HG02973 (cell line): Measurements from ENCODE around the gene CNTN2.

ENCODE experiments used
- ATAC-seq: cut with Tn5 transposase; IDR thresholded peaks from one replicate; pipeline ENCODE4 v1.9.1; 2021; ENCODE audit warnings: moderate library complexity; ENCODE audit not compliant: unreplicated experiment

CNTN2 gene

GRCh38 chr1:205071028-205071409 lies 28.0 kb downstream of the CNTN2 start:
- no peak for ATAC-seq

DNA sequence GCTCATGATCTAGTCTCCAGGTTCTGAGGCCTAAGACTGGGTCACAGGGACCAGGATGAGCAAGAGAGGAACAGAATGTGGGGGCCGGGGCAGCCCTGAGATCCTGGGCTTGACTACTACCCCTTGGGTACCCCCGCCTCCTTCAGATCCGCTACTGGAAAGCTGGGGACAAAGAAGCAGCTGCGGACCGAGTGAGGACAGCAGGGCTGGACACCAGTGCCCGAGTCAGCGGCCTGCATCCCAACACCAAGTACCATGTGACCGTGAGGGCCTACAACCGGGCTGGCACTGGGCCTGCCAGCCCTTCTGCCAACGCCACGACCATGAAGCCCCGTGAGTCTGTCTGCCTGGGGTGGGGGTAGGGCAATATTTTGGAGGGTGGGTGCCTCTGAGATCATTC lies 28.8 kb downstream of the CNTN2 start:
- ATAC-seq: no peak

DNA sequence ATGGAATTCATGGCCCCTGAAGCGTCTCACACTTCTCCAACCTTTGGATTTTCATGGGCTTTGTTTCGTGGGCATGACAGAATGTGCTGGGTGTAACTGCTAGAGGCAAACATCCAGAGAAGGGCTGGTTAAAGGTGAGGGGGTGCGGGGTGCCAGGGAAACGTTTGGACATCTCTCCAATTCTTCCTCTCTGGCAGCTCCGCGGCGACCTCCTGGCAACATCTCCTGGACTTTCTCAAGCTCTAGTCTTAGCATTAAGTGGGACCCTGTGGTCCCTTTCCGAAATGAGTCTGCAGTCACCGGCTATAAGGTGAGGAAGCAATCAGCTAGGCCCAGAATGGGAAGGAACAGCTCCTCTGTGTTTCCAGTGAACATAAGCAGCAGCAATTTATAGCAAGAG lies 29.3 kb downstream of the CNTN2 start:
- no peak for ATAC-seq

DNA sequence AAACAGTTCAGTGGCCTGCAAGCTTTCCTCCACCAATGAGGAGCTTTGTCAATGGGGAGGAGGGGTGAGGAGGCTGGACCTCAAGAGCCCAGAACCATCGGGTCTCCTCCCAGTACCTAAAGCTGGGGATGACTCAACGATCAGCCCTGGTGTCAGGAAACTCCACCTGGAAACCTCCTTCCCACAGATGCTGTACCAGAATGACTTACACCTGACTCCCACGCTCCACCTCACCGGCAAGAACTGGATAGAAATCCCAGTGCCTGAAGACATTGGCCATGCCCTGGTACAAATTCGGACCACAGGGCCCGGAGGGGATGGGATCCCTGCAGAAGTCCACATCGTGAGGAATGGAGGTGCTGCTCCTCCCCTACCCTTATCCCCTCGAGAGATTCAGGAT lies 29.9 kb downstream of the CNTN2 start:
- ATAC-seq: no peak

DNA sequence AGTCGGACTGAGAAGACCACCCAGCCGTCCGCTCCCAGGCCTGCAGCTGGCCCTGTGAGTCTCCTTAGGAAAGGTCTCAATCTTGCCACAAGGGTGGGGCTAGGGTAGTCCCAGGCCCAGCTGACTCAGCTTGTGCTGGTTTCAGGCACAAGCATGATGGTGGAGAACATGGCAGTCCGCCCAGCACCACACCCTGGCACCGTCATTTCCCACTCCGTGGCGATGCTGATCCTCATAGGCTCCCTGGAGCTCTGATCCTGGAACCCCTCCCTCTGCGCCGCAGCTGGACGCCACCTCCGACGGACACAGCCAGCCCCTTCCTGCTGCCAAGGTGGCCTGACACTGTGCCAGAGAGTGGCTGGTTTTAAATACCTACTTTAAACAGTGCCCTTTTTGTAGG lies 30.5 kb downstream of the CNTN2 start:
- ATAC-seq: no peak

DNA sequence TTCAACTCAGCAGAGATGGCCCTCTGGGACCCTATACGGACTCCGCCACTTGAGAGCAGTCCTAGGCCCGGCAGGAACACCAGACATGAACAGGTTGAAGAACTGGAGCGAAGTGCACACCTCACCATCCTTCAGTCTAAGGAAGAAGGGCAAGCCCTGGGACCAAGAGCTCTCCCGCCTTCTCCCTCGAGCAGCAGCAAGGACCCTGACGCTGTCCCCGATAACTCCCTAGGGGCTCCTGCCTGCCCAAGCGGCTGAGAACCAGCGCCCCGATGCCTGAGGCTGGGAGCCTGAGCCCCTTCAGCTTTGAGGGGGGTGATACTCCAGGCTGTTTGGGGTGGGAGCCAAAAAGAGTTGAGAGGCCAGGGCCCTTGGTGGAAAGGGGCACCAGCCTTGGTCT lies 31.1 kb downstream of the CNTN2 start:
- ATAC-seq: no peak

GRCh38 chr1:205074513-205074912 lies 31.5 kb downstream of the CNTN2 start:
- ATAC-seq: no peak

DNA sequence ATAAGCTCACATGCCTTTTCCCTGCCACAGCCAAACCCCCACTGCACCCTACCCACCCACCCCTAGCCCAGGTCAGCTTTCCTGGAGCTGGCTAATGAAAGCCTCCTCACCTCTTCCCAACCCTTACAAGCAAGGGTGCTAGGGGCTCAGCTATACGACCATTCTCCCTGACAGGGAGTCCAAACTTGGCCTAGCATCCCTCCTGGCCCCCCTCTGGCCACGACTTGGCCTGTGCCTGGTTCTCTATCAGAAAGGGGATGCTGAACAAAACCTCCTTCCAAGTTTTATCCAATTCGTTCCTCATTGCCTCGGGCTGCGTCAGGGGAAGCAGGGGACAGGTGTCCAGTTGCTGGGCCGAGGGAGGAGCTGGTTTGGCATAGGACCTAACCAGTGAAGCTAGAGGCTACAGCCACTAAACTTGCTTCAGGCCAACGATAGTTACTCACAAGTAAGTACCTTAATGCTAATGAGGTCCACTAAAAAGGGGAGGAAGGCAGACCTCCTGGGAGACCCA lies 32.7 kb downstream of the CNTN2 start:
- no peak for ATAC-seq

- ATAC-seq: no peak
Measured at GRCh38 chr1:205076245-205076761, 33.3 kb downstream of the CNTN2 start.

DNA sequence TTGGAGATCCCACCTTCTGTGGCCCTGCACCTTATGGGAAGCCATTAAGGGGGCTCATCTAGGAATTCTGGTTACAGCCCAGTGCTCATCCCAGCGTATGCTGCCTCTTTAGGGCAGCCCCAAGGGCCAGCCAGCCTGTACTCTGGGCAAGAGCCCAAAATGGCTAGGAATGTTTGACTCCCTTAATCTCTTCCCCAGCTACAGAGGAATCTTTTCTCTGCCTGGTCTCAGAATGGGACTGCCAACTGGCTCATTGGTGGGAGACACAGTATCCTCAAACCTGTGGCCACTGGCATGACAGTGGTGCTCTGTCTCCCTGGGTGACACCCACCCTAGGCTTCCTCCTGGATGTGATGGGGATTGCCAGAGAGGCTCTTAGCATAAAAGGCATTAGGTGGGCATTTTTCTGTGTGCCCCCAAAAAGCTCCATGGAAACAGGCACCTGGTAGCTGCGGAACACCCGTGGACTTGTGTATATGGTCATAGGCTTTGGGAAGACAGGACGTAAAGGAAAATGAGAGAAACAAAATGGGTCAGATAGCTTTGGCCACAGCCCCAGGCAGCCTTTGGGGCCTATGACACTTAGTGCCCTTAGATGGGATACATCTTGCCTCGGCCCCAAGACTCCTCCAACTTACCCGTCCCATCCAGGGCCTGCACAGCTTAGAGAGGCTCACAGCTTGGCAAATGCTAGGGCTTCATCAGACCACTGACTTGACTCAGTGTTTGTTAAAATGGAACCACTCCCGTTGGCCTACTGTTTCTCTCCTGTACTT lies 34.3 kb downstream of the CNTN2 start:
- no peak for ATAC-seq

DNA sequence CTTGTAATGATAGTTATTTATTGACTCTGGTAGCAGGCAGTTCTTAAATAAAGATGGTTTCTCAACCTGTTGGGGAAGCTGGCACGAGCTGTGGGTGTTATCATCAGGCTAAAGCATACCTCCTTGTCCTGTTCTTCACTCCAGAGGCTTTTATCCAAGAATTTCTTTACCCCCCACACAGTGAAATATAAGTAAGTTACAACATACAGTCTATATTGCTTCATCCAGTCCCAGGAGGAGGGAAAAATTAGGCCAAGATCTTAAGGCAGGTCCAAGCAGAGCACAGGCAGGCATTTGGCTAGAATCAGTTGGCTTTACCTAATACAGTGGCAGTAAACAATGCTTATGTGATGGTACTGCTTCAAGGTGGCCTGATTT lies 34.9 kb downstream of the CNTN2 start:
- no peak for ATAC-seq

DNA sequence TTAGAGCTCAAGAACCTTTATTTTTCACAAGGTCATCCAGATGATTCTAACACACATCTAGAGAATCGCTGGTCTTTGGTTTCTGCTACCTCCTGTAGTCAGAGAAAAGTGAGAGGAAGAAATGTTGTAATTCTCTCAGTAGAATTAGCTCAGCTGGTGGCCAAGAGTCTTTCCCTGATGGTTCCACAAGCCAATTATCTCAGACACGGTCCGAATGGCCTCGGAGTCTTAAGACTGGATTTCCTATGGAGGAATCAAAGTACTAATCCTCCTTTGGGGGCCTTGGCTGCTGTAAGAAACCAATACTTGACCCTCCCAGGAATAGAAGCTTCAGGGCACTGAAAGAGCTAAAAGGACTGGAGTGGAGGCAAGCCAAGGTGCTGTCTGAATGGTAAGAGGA lies 39.4 kb downstream of the CNTN2 start:
- no peak for ATAC-seq

DNA sequence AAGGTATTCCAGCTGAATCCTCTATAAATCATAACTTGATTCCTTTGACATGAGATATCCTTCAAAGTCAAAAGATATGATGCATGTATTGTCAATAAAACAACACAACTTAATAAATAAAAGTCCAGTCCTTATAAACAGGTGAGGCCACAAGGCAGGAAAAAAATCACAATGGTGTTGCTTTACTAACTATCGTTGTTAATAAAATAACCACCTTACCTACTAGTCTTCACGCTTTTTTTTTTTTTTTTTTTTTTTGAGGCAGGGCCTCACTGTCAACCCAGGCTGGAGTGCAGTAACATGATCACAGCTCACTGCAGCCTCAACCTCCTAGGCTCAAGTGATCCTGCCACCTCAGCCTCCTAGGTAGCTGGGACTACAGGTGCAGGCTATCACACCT lies 41.3 kb downstream of the CNTN2 start, which contains the start of gene TMEM81:
TSS of gene TMEM81 (minus strand) at position 101 of the 400 bp plus-strand sequence. CDS start 140 bp downstream, outside the sequence.
- ATAC-seq: no peak

DNA sequence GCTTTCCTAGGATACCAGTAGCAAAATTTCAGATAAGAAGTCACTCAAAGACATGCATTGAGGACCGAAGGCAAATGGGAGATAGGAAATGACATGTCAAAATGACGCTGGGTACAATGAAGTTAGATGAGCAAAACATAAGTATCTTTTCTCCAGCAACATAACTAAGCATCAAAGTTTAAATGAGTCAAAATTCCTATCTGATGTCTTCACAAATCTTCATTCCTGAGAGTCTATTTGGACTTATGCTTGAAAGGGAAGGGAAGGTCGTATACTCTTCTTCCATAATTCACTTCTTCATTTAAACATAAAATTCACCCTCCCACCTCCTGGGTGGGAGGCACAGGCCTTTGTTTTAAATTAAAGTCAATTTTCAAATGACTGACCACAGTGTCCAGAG lies 45.3 kb downstream of the CNTN2 start:
- no peak for ATAC-seq

GRCh38 chr1:205091043-205091740 lies 48.2 kb downstream of the CNTN2 start:
- no peak for ATAC-seq

DNA sequence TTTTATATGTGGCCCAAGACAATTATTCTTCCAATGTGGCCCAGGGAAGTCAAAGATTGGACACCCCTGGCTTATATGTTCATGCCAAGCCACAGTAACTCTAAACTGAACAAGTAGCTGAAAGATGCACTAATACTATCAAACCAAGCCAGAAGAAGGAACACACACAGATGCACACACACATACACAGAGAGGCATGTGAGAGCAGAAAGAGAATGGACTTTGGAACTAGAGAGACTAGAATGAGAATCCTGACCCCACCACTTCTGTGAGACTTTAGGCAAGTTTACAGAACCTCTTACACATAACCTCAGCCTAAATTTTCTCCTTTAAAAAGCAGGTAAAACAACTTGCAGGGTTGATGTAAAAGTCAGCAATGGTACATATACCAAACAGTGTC lies 52.4 kb downstream of the CNTN2 start:
- no peak for ATAC-seq

- ATAC-seq: no peak
Measured at GRCh38 chr1:205098242-205098641, 55.2 kb downstream of the CNTN2 start.

DNA sequence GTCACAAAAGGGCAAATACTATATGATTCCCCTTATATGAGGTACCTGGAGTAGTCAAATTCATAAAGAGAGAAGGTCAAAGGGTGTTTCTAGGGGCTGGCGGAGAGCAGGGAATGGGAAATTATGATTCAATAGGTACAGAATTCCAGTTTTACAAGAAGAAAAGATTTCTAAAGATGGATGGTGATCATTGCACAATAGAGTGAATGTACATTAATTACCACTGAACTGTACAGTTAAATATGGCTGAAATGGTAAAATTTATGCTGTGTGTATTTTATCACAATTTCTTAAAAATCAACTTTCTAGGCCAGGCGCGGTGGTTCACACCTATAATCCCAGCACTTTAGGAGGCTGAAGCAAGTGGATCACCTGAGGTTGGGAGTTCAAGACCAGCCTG lies 59.4 kb downstream of the CNTN2 start:
- no peak for ATAC-seq

- no peak for ATAC-seq
Measured at GRCh38 chr1:205107327-205107726, 64.3 kb downstream of the CNTN2 start.

DNA sequence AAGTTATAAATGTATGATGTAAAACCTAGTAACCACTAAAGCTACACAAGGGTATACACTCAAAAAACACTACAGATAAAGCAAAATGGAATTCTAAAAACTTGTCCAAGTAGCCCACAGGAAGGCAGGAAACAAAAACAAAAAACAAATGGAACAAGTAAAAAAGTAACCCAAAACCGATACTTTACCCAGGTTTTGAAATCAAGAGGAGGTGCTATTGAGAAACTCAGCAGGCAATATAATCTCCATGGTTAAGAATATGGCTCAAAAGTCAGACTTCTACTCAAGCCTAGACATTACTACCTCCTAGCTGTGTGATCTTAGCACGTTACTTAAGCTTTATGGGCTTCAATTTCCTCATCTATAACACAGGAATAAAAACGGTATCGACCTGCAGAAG lies 65.5 kb downstream of the CNTN2 start:
- no peak for ATAC-seq

- ATAC-seq: no peak
Measured at GRCh38 chr1:205109269-205109668, 66.3 kb downstream of the CNTN2 start.

- ATAC-seq: no peak
Measured at GRCh38 chr1:205109711-205110110, 66.7 kb downstream of the CNTN2 start.
